C4-2B (cell line): ENCODE data around the gene CCDC144A.
A peak's percentile ranks its signal among the peaks of the same experiment; 100 is the strongest.
"Not testable (repeated sequence)": the region's sequence is repeated elsewhere in the genome, so short reads cannot be mapped to it uniquely, and the experiment has no call there.

ENCODE experiments used
- H3K27ac ChIP-seq: fragments of 450-650 bp; 2 replicates; pipeline ENCODE4 v1.5.1; 2017
- CTCF ChIP-seq: fragments of 450-650 bp; conservative IDR thresholded peaks from 2 replicates; pipeline ENCODE4 v1.5.1; 2017; ENCODE audit warnings: mild to moderate bottlenecking
- ZFX ChIP-seq: fragments of 450-650 bp; IDR thresholded peaks from 2 replicates; pipeline ENCODE4 v1.6.1; 2017

Gene CCDC144A

GRCh38 chr17:16814439-16814838 is 124.4 kb downstream of the CCDC144A start:
- no peak for TF ChIP-seq ZFX
- TF ChIP-seq CTCF, result no peak
- H3K27ac ChIP-seq, result no peak overlapping the region

GRCh38 chr17:16817201-16817600 is 127.2 kb downstream of the CCDC144A start:
- no peak for TF ChIP-seq ZFX
- TF ChIP-seq CTCF, result no peak
- H3K27ac ChIP-seq, result no peak overlapping the region

GRCh38 chr17:16817940-16818339 is 127.9 kb downstream of the CCDC144A start:
- H3K27ac ChIP-seq, result not testable (repeated sequence)

GRCh38 chr17:16818340-16818739 is 128.3 kb downstream of the CCDC144A start:
- TF ChIP-seq ZFX, result no peak
- no peak for TF ChIP-seq CTCF
- no peak overlapping the region for H3K27ac ChIP-seq

- no peak overlapping the region for H3K27ac ChIP-seq
- no peak for TF ChIP-seq ZFX
- TF ChIP-seq CTCF, result peak; percentile 33
Measured at GRCh38 chr17:16818821-16819683, 129.0 kb downstream of the CCDC144A start.

GRCh38 chr17:16820161-16820877 is 130.3 kb downstream of the CCDC144A start:
- no peak for TF ChIP-seq CTCF
- no peak for TF ChIP-seq ZFX
- H3K27ac ChIP-seq, result no peak overlapping the region

- H3K27ac ChIP-seq, result no peak overlapping the region
- TF ChIP-seq ZFX (no peak), CTCF (no peak)
Measured at GRCh38 chr17:16820979-16821543, 131.0 kb downstream of the CCDC144A start.

- H3K27ac ChIP-seq, result not testable (repeated sequence)
Measured at GRCh38 chr17:16822133-16822532, 132.1 kb downstream of the CCDC144A start.

GRCh38 chr17:16823768-16824406 is 133.8 kb downstream of the CCDC144A start:
- H3K27ac ChIP-seq, result not testable (repeated sequence)
